ENCODE data around the gene MMP24.
"Not testable (repeated sequence)": the region's sequence is repeated elsewhere in the genome, so short reads cannot be mapped to it uniquely, and the experiment has no call there.

MMP24 gene

DNA sequence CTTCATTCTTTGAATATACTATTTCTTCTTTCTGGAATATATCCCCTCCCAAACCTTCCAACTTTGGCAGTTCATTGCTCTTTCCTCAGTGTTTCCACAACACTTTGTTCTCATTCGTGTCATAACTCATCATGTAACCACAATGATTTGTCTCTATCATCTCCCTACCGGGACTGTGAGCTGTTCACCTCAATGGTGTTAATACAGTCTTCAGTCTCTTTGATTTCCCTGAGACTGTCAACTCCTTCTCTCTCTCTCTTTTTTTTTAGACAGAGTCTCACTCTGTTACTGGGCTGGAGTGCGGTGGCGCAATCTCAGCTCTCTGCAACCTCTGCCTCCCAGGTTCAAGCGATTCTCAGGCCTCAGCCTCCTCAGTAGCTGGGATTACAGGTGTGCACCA lies 2.5 kb upstream of the MMP24 start:
- no peak for DNase-seq

GRCh38 chr20:35224536-35224935 lies 2.0 kb upstream of the MMP24 start:
- no peak for DNase-seq

- DNase-seq, result no peak
Observed at GRCh38 chr20:35225319-35226125, 968 bp upstream of the MMP24 start.

- DNase-seq, result peak; percentile 19
Observed at GRCh38 chr20:35226884-35227681, 593 bp downstream of the MMP24 start.

- DNase-seq, result no peak
Observed at GRCh38 chr20:35232575-35232974, 6.1 kb downstream of the MMP24 start.

GRCh38 chr20:35235881-35236280 lies 9.4 kb downstream of the MMP24 start:
- DNase-seq, result no peak

DNA sequence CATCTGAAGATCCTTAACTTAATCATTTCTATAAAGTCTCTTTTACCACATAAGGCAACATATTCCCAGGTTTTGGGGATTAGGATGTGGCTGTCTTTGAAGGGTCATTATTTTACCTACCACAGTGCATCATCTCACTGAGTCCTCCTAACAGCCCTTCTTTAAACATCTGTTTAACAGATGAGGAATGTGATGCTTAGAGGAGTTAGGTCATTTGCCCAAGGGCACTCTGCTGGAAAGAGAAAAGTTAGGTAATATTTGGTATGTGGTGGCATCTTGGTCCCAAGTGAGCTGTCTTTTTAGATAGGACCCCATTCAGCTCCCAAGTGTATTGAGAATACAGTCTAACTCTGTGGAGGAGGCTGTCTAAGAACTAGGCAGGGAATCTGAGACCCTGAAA lies 11.0 kb downstream of the MMP24 start:
- no peak for DNase-seq

DNA sequence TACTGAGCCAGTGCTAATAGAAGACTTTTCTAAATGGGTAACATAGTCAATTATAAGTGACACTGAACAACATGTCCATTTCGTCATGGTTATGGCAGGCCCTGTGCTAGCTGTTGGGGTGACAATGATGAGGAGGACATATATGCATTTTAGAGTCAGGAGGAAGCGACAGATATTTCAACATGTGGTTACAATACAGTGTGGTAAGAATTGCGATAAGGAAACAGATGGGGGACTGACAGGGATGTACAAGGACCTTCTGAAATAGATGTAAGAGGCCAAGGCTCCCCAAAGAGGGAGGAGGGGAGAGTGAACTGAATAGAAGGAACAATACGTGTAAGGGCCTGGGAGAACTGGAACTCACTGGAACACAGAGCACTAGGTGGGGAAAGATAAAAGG lies 11.7 kb downstream of the MMP24 start:
- DNase-seq, result no peak

- no peak for DNase-seq
Observed at GRCh38 chr20:35238735-35239134, 12.2 kb downstream of the MMP24 start.

DNA sequence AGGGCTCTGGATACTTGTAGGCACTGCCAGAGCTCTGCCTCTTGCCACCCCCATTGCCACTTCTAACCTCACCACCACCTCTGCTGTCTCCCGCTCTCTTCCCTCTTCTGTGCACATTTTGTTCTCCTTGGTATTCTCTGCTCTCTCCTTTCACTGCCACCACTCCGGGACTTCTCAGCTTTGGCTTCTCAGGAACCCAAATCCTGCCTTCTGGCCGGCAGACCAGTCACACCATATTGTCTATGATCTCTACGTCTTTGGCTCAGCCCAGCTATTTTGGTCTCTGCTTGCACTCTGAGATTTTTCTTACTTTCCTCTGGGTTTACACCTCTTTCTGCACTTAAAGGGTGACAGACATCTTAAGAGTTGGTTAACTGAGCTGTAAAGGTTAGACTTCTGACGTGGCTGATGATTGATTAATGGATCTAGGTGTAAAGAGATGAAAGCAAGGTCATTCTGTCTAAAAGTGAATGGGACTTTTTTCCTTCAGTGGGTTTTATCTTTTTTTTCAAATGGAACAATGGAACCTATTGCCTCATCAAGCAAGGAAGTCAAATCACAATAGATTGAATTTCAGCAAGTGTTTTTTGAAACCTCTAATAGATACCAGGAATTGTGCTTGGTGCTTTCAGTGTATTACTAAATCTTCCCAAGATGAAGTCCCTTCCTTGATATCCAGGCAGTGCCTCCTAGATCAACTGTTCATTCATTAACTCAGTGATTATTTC lies 13.8 kb downstream of the MMP24 start:
- no peak for DNase-seq

GRCh38 chr20:35240811-35241293 lies 14.4 kb downstream of the MMP24 start:
- DNase-seq, result no peak

- no peak for DNase-seq
Observed at GRCh38 chr20:35243317-35243716, 16.8 kb downstream of the MMP24 start.

GRCh38 chr20:35243986-35244385 lies 17.5 kb downstream of the MMP24 start:
- DNase-seq, result no peak

- DNase-seq, result no peak
Observed at GRCh38 chr20:35246723-35247122, 20.2 kb downstream of the MMP24 start.

GRCh38 chr20:35248641-35249475 lies 22.4 kb downstream of the MMP24 start:
- DNase-seq, result no peak

GRCh38 chr20:35251613-35251940 lies 25.1 kb downstream of the MMP24 start:
- DNase-seq, result no peak

DNA sequence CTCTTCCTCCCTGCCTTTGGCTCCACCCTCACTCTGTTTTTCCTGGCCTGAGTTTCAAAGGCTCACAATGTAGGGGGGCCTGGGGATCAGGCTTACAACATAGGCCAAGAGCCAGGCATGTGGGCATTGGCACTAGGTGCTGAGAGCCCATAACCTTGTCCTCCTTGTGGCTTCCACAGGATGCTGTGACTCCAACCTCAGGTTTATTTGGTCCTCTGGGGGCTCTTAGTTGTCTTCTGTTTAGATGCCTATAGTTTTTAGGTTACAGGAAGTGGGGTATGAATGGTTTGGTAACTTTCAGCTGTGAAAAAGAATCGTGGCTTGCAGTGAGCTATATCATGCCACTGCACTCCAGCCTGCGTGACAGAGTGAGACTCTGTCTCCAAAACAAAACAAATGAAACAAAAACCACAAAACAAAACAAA lies 25.6 kb downstream of the MMP24 start:
- DNase-seq, result peak; percentile 60

GRCh38 chr20:35252598-35252997 lies 26.1 kb downstream of the MMP24 start:
- DNase-seq, result not testable (repeated sequence)

GRCh38 chr20:35253010-35253409 lies 26.5 kb downstream of the MMP24 start:
- no peak for DNase-seq

- DNase-seq, result no peak
Observed at GRCh38 chr20:35254448-35254999, 28.0 kb downstream of the MMP24 start.

GRCh38 chr20:35257175-35257909 lies 30.9 kb downstream of the MMP24 start:
- no peak for DNase-seq

Data from central memory CD4-positive, alpha-beta T cell (primary cell).